ENCODE results near the gene CRCP.

- no peak for TF ChIP-seq CTCF (IDR thresholded peaks at IDR 0.05)
- no peak for TF ChIP-seq POLR2A (IDR thresholded peaks at IDR 0.05)
Measured at GRCh38 chr7:66198469-66198868, 83.8 kb downstream of the CRCP start.

Measured in testis (tissue), 2 donors.